Cardiac septum (tissue), 1 donor: ENCODE measurements around the gene ESM1. TPM values are rescaled to one million over a fixed set of nuclear protein-coding genes. Genes with fewer than 3 reads are reported as not detected.

Experiments used
- total RNA-seq: library from RNA; stranded (reverse); fragmentation: NEBNext Ultra II Directional; extraction: Animal tissue kit (Norgen Biotek cat#: 25700); gene quantifications from one replicate; pipeline ENCODE4 v1.2.1, GENCODE V29; 2021
- donor health status: DM: no; HTN: no; CAD: no.

The ESM1 gene
- total RNA-seq, 1 donor from 2014 or later: 0.81 TPM

Other genes starting within 250 kb of the ESM1 start
- gene GZMK, start 38.7 kb upstream of the ESM1 start, total RNA-seq: 0.40 TPM
- 0.65 TPM for gene GZMA, start 117.1 kb upstream of the ESM1 start, total RNA-seq
- gene GPX8, start 174.6 kb upstream of the ESM1 start, total RNA-seq: 7.4 TPM
- gene CDC20B, start 187.6 kb upstream of the ESM1 start, total RNA-seq: not detected
- gene MCIDAS, start 241.7 kb upstream of the ESM1 start, total RNA-seq: not detected
- 0.22 TPM for gene CCNO, start 248.0 kb upstream of the ESM1 start, total RNA-seq